Measurements from ENCODE around the gene RNF14. TPM values are rescaled to one million over a fixed set of nuclear protein-coding genes. Genes with fewer than 3 reads are reported as not detected.

The RNF14 gene
- total RNA-seq, 2 donors from 2014 or later = 29.4 to 38.5 TPM

DNA sequence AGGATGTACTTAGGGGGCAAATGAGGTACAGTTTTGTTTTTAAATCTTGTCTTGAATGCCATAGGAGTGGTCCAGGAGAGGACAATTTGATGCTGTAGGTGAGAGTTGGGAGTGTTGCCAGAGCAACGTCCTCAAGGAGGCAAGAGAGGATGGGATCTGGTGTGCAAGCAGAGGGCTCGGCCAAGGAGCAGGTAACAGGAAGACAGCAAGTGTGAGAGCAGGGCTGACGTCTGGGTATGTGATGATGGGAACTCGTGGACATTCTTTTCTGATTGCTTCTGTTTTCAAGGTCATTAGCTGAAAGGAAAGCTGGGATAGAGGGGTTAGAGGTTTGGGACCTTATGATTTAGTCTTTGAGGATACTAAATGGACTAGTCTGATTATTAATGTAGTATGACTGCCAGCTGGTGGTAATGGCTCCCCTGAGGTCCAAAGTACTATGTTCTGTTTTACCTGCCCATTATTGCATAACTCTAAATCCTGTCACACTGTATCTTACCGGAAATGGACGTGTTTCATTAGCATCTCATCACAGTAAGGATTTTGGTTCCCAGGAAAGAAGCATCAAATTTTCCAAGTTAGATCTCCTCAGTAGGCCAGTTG, 28.6 kb downstream of the RNF14 start:
- peaks cover 20 to 37% of the 10 kb centered on the region in 2 donors for H3K36me3 Mint-ChIP-seq
- no peak overlapping the region for H3K27ac Mint-ChIP-seq
- DNase-seq (ENCODE audit: low spot score in 2 of 2) = no peak
- no peaks in the 10 kb centered on the region for H3K9me3 Mint-ChIP-seq
- no peak for ATAC-seq

GRCh38 chr5:142000173-142000572, 31.3 kb downstream of the RNF14 start:
- Mint-ChIP-seq H3K36me3 (peaks cover 23 to 53% of the 10 kb centered on the region in 2 donors), H3K9me3 (no peaks in the 10 kb centered on the region), H3K27ac (peak overlapping the region; percentile 74 to 75)
- DNase-seq (ENCODE audit: low spot score in 2 of 2) (no peak), ATAC-seq (no peak)

DNA sequence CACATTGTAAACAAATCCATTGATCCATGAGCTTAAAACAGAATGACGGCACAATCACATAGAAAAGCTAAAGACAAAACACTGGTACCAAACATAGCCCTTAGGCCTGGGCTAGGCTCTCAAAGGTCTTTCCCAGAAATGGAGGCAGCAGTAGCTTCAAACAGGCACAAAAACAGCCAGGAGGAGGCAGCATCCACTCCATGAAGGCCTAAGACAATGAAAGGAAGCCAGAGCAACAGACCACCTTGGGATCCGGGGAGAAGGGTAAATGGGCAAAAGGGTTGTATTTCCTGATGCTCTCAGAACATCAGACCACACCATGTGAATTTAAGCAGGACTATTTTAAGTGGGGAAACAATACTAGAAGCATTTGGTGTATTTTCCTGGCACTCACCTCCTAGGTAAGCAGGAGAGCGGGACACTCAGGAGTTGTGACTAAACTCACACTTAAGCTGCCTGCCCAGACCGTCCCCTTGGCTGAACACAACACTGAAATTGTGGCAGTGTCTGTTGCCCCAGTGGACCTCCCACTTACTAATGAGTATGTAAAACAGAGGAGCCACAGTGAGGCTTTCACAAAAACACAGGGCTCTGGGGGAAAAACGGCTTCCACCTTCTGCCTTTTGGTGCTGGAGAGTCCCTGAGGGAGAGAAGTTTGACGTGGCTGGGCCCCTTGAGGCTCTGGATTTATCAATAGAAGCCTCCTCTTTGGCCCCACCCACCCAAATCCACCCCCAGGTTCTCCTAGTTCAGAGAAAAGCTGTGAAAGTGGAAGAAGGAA, 32.0 kb downstream of the RNF14 start:
- DNase-seq (ENCODE audit: low spot score in 2 of 2) (no peak), ATAC-seq (peak; percentile 46 to 54)
- Mint-ChIP-seq H3K9me3 (no peaks in the 10 kb centered on the region), H3K36me3 (peaks cover 25 to 55% of the 10 kb centered on the region in 2 donors), H3K27ac (peak overlapping the region; percentile 74 to 75)

GRCh38 chr5:142003266-142003800, 34.4 kb downstream of the RNF14 start:
- Mint-ChIP-seq H3K9me3 (peaks cover 3 to 4% of the 10 kb centered on the region in 2 donors), H3K27ac (peak overlapping the region; percentile 74 to 82), H3K36me3 (peaks cover 34 to 76% of the 10 kb centered on the region in 2 donors)
- ATAC-seq (no peak), DNase-seq (ENCODE audit: low spot score in 2 of 2) (no peak)

DNA sequence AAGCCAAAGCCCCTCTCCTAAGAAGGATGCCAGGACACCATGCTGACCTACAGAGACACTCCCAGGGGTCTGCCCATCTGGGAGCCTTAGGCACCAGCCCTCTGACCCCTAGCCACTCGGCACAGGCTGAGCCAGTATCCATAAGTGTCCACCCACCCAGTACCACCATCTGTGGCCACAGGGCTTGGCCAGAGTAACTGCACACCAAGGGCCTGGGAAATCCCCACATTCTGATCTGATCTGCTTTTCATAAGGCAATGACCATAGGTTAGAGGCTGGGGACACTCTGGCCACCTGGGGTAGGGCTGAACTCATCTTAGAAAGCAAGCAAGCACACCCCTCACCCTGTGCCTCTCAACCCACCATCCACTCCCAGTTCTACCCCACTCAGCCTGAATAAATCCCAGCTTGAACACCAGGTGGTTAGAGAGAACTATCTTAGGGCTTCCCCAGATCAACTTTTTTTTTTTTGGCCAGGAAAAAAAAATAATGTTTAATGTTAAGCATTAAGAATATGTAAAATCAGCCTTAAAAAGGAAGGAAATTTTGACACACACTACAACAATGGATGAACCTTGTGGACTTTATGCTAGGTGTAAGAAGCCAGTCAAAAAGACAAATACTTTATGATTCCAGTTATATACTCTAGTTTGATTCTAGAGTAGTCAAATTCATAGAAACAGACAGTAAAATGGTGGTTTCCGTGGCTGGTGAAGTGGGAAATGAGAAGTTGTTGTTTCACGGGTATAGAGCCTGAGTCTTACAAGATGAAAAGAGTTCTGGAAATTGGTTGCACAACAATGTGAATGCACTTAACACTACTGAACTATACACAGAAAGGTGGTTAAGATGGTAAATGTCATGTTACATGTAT, 37.7 kb downstream of the RNF14 start:
- Mint-ChIP-seq H3K9me3 (peaks cover 3 to 4% of the 10 kb centered on the region in 2 donors), H3K27ac (peak overlapping the region; percentile 94 to 95), H3K36me3 (peaks cover 50 to 77% of the 10 kb centered on the region in 2 donors)
- DNase-seq (ENCODE audit: low spot score in 2 of 2) (peak in 1 of 2 donors; percentile 64), ATAC-seq (peak; percentile 89 to 93)

GRCh38 chr5:142007237-142007544, 38.3 kb downstream of the RNF14 start:
- Mint-ChIP-seq H3K9me3 (peaks cover 3 to 4% of the 10 kb centered on the region in 2 donors), H3K27ac (peak overlapping the region; percentile 94 to 95), H3K36me3 (peaks cover 56 to 75% of the 10 kb centered on the region in 2 donors)
- DNase-seq (ENCODE audit: low spot score in 2 of 2) = no peak
- ATAC-seq = no peak

GRCh38 chr5:142008813-142009212, 39.9 kb downstream of the RNF14 start:
- no peak for ATAC-seq
- Mint-ChIP-seq H3K9me3 (peaks cover 3 to 4% of the 10 kb centered on the region in 2 donors), H3K27ac (peak overlapping the region in 1 of 2 donors; percentile 2)

DNA sequence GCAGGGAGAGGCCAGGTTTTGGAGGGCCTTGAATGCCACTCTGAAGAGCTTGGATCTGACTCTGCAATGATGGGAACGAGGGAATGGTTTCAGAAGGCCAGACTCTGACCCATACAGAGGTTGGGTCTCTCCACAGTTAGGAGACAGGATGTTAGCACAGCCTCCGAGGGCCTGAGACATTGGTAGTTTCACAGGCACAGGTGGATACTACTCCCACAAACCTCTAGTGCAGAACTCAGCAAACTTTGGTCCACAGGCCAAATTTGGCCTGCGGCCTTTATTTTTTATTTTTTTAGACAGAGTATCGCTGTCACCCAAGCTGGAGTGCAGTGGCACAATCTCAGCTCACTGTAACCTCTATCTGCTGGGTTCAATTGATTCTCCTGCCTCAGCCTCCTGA, 41.0 kb downstream of the RNF14 start:
- peaks cover 3 to 4% of the 10 kb centered on the region in 2 donors for H3K9me3 Mint-ChIP-seq
- DNase-seq (ENCODE audit: low spot score in 2 of 2) (no peak), ATAC-seq (no peak)
- H3K36me3 Mint-ChIP-seq = peaks cover 43 to 51% of the 10 kb centered on the region in 2 donors
- H3K27ac Mint-ChIP-seq = no peak overlapping the region

More at GRCh38 chr5:142008813-142009212, 39.9 kb downstream of the RNF14 start:
- no peak for DNase-seq (ENCODE audit: low spot score in 2 of 2)
- H3K36me3 Mint-ChIP-seq = peaks cover 54 to 62% of the 10 kb centered on the region in 2 donors

DNA sequence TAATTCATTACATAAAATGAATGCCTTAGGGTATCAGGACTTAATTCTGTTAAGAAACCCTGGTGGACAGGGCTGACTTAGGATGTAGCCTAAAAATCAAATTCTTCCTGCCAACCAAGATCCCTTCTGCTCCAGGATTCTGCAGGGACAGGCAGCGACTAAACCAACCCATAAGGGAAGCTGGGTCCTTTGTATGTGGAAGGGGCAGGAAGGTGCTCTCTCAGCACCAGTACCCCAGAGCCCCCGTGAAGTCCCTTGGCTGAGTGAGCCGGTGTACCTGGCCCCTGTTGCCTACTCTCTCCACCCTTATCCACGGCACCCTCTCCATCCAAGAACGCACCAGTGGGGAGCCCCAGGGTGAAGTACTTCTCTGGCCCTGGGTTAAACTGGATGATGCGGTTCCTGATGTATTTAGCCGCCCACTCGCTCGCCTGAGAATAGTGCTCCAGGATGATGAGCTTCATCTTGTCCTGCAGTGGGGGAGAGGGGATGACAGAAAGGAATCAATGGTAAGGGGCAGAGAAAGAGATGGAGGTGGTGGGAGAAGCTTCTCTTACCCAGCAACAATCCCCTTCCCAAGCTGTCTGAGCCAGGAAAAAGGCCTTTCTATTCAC, 42.8 kb downstream of the RNF14 start:
- Mint-ChIP-seq H3K36me3 (peaks cover 34% of the 10 kb centered on the region in 2 donors), H3K9me3 (peaks cover 3 to 4% of the 10 kb centered on the region in 2 donors), H3K27ac (peak overlapping the region; percentile 93 to 99)
- DNase-seq (ENCODE audit: low spot score in 2 of 2) = no peak
- ATAC-seq = no peak

DNA sequence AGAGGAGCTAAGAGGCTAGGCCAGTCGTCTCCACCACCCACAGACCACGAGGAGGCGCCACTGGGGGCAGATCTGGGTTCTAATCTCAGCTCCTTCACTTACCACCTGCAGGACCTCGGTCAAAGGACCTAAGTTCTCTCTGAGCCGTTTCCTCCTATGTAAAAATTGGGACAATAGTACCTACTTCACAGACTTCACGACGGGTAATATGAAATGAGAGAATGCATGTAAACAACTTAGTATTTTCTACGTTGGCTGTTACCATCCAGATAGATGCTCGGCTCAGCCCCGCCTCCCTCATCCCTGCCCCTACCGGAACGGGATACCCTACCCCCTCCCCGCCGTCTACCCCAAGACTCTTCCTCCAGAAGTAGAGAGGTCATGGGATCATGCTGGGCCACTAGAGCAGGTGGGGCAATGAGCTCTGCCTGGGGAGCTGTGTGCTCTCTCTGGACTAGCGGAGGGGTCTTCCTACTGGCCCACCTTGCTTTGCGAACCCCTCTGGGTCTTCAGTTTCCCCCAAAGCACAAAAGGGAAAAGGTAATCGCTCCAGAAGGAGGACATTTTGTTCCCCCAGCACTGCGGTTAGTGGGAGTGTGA, 43.4 kb downstream of the RNF14 start:
- DNase-seq (ENCODE audit: low spot score in 2 of 2) = peak in 1 of 2 donors; percentile 75
- H3K27ac Mint-ChIP-seq = peak overlapping the region; percentile 93 to 99
- ATAC-seq = no peak
- H3K9me3 Mint-ChIP-seq = peaks cover 3 to 4% of the 10 kb centered on the region in 2 donors
- H3K36me3 Mint-ChIP-seq = peaks cover 30 to 34% of the 10 kb centered on the region in 2 donors

DNA sequence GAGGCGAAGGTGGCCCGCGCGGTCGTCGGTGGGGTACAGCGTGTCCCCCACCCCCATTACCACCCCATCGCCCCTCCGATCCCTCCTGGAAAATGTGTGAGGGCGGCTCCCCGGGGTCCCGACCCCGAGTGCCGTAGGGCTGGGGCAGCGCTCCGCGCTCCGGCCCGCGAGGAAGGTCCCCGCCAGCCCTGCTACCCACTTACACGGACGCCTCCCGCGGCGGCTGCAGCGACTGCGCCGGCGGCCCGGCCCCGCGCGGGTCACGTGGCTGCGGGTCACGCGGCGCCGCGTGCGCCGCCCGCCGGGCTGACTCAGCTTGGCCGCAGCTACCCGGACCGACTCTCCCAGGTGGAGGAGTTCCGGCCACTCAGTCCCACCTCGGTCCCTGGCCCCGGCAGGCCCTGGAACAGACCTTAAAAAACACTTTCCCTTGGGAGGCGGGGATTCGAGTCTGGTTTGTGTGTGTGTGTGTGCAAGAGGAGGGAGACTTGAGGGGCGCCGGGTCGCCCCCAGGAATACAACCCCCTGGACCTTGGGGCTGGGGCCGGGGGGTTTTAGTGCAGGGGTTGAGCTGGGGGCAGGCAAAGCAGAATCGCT, 44.0 kb downstream of the RNF14 start, which contains the start of gene GNPDA1:
Gene GNPDA1, minus strand, starts transcription at position 236 of the 597 bp plus-strand sequence. CDS start 992 bp downstream, outside the sequence.
- DNase-seq (ENCODE audit: low spot score in 2 of 2) = peak; percentile 67 to 89
- Mint-ChIP-seq H3K9me3 (peaks cover 2 to 4% of the 10 kb centered on the region in 2 donors), H3K27ac (peak within 1 kb of the TSS; percentile 93 to 99), H3K36me3 (peaks cover 24 to 29% of the 10 kb centered on the region in 2 donors)
- ATAC-seq = peak; percentile 21 to 45

DNA sequence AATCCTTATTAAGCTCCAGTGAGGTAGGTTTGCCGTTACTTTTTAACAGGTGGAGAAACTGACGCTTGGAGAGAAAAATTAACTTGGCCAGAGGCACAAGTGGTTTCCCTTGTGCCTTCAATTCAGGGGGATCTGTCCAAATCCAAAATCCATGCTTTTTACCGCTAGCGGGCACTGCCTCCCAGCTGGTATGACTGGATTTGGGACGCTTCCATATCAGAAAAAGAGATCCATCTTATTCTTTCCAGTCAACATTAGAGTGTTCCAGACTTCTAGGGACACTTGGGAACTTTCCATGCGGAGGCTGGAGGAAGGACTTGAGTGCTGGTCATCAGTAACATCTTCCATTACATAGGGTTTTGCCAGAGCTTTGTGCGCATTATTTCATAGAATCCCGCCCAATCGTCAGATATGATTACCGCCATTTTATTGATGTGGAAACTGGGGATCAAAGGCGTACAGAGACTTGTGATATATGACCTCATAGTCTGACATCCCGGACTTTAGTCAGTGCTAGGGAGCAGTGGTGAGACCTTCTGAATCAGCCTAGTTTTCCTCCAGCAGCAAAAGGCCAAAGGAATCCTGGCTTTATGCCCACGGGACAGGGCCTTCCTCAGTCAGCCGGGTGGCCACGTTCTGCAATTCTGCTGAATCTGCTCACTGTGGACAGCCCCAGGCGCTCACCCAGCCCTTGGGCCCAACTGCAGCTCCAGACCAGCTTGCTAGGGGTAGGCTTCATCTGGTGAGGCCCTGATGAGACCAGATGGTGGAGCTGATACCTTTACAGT, 45.0 kb downstream of the RNF14 start:
- Mint-ChIP-seq H3K9me3 (peaks cover 0 to 4% of the 10 kb centered on the region in 2 donors), H3K27ac (peak overlapping the region; percentile 92 to 99), H3K36me3 (peaks cover 14 to 19% of the 10 kb centered on the region in 2 donors)
- no peak for ATAC-seq
- DNase-seq (ENCODE audit: low spot score in 2 of 2) = no peak

- DNase-seq (ENCODE audit: low spot score in 2 of 2) (peak; percentile 66 to 68), ATAC-seq (peak; percentile 26 to 32)
- Mint-ChIP-seq H3K9me3 (peaks cover 4 to 6% of the 10 kb centered on the region in 2 donors), H3K36me3 (peaks cover 6 to 9% of the 10 kb centered on the region in 2 donors), H3K27ac (peak overlapping the region; percentile 92 to 99)
Measured at GRCh38 chr5:142014911-142015584, 46.1 kb downstream of the RNF14 start.
